GM12865 (cell line): ENCODE data around the gene HAUS6.
"Not testable (repeated sequence)": the region's sequence is repeated elsewhere in the genome, so short reads cannot be mapped to it uniquely, and the experiment has no call there.

Experiments used
- DNase-seq: peaks from one replicate; pipeline ENCODE4 v3.0.0; 2010; ENCODE audit warnings: low read depth
- H3K4me3 ChIP-seq: 2 replicates; pipeline ENCODE4 v1.5.1; 2011; ENCODE audit warnings: mild to moderate bottlenecking, low read depth, low read length, control low read depth
- CTCF ChIP-seq: IDR thresholded peaks from 2 replicates; pipeline ENCODE4 v1.5.1; 2011; ENCODE audit warnings: low read length, control low read depth, low read depth, inconsistent platforms; ENCODE audit not compliant: insufficient read depth; ENCODE audit errors: missing control alignments

Gene HAUS6

GRCh38 chr9:19117039-19117716, 14.5 kb upstream of the HAUS6 start:
- no peak for TF ChIP-seq CTCF

GRCh38 chr9:19116107-19116790, 13.5 kb upstream of the HAUS6 start:
- TF ChIP-seq CTCF, result no peak

More at GRCh38 chr9:19117039-19117716, 14.5 kb upstream of the HAUS6 start:
- no peak for DNase-seq
- H3K4me3 ChIP-seq, result no peak overlapping the region

GRCh38 chr9:19114680-19115270, 12.1 kb upstream of the HAUS6 start:
- no peak overlapping the region for H3K4me3 ChIP-seq
- DNase-seq, result no peak
- TF ChIP-seq CTCF, result no peak

More at GRCh38 chr9:19116107-19116790, 13.5 kb upstream of the HAUS6 start:
- DNase-seq, result no peak
- H3K4me3 ChIP-seq, result no peak overlapping the region

- DNase-seq, result no peak
- no peak overlapping the region for H3K4me3 ChIP-seq
- no peak for TF ChIP-seq CTCF
These were observed 11.4 kb upstream of the HAUS6 start for GRCh38 chr9:19113964-19114679.

- H3K4me3 ChIP-seq, DNase-seq: not testable (repeated sequence)
These were observed 10.4 kb upstream of the HAUS6 start for GRCh38 chr9:19113064-19113611.

- no peak for DNase-seq
- no peak for TF ChIP-seq CTCF
- no peak overlapping the region for H3K4me3 ChIP-seq
These were observed 5.3 kb upstream of the HAUS6 start for GRCh38 chr9:19108038-19108437.
